ENCODE data around the gene COMMD6. TPM values are rescaled to one million over a fixed set of nuclear protein-coding genes. Genes with fewer than 3 reads are reported as not detected.

Gene COMMD6
- total and polyA plus RNA-seq, 10 donors = 83.6 to 334 (median 152) TPM

GRCh38 chr13:75513271-75513670 is 24.4 kb downstream of the COMMD6 start:
- no peak for DNase-seq

GRCh38 chr13:75512253-75512652 is 25.4 kb downstream of the COMMD6 start:
- H3K4me1 ChIP-seq = peaks cover 0 to 23% (median 6%) of the 10 kb centered on the region in 6 donors
- no peaks in the 10 kb centered on the region for H3K9me3 ChIP-seq
- no peak for DNase-seq
- H3K27me3 ChIP-seq (replicated peaks in 1 of 7) = no peaks in the 10 kb centered on the region
- no peak overlapping the region for H3K27ac ChIP-seq
- no peak overlapping the region for H3K4me3 ChIP-seq
- intact Hi-C loops (cut with DNase I; ENCODE audit: low total_unique reads) = no loop called here
- H3K36me3 ChIP-seq = no peaks in the 10 kb centered on the region
- WGBS, 5 donors = 56 to 66% (median 59%) methylated on average over 3 of the region's 3 CpGs
- TF ChIP-seq CTCF (IDR thresholded peaks at IDR 0.05 in 8 of 11, conservative IDR thresholded peaks at IDR 0.05 in 3 of 11) (no peak), POLR2A (IDR thresholded peaks at IDR 0.05) (no peak)

More at GRCh38 chr13:75513271-75513670, 24.4 kb downstream of the COMMD6 start:
- TF ChIP-seq POLR2AphosphoS5 (IDR thresholded peaks at IDR 0.05) (no peak), POLR2A (IDR thresholded peaks at IDR 0.05) (no peak), CTCF (IDR thresholded peaks at IDR 0.05 in 8 of 11, conservative IDR thresholded peaks at IDR 0.05 in 3 of 11) (no peak)
- Histone ChIP-seq H3K4me3 (no peak overlapping the region), H3K27me3 (replicated peaks in 1 of 7) (no peaks in the 10 kb centered on the region), H3K27ac (no peak overlapping the region), H3K4me1 (peaks cover 0 to 23% (median 6%) of the 10 kb centered on the region in 6 donors), H3K36me3 (no peaks in the 10 kb centered on the region), H3K9me3 (no peaks in the 10 kb centered on the region)
- intact Hi-C loops (cut with DNase I; ENCODE audit: low total_unique reads) = no loop called here
- WGBS, 5 donors = 77 to 85% (median 85%) methylated on average over 5 of the region's 5 CpGs

GRCh38 chr13:75511051-75511625 is 26.5 kb downstream of the COMMD6 start:
- no peak for TF ChIP-seq CTCF (IDR thresholded peaks at IDR 0.05 in 8 of 11, conservative IDR thresholded peaks at IDR 0.05 in 3 of 11)
- TF ChIP-seq POLR2AphosphoS5 (IDR thresholded peaks at IDR 0.05) = no peak
- no peak for TF ChIP-seq POLR2A (IDR thresholded peaks at IDR 0.05)
- Histone ChIP-seq H3K9me3 (no peaks in the 10 kb centered on the region), H3K27me3 (replicated peaks in 1 of 7) (no peaks in the 10 kb centered on the region), H3K4me1 (peaks cover 0 to 23% (median 6%) of the 10 kb centered on the region in 6 donors), H3K36me3 (no peaks in the 10 kb centered on the region), H3K4me3 (no peak overlapping the region), H3K27ac (no peak overlapping the region)
- no peak for DNase-seq
- intact Hi-C loops (cut with DNase I; ENCODE audit: low total_unique reads) = no loop called here
- WGBS, 5 donors = 88 to 100% (median 95%) methylated on average over 3 of the region's 3 CpGs

- Histone ChIP-seq H3K27me3 (replicated peaks in 1 of 7) (no peaks in the 10 kb centered on the region), H3K4me1 (peaks cover 0 to 30% (median 9%) of the 10 kb centered on the region in 6 donors), H3K27ac (no peak overlapping the region), H3K9me3 (no peaks in the 10 kb centered on the region), H3K36me3 (no peaks in the 10 kb centered on the region), H3K4me3 (no peak overlapping the region)
- intact Hi-C loops (cut with DNase I; ENCODE audit: low total_unique reads) = no loop called here
- TF ChIP-seq POLR2A (IDR thresholded peaks at IDR 0.05) = no peak
- no peak for TF ChIP-seq CTCF (IDR thresholded peaks at IDR 0.05 in 8 of 11, conservative IDR thresholded peaks at IDR 0.05 in 3 of 11)
- TF ChIP-seq POLR2AphosphoS5 (IDR thresholded peaks at IDR 0.05) = no peak
- 88 to 98% (median 97%) methylated on average over 4 to 6 of the region's 6 CpGs for WGBS, 5 donors
- DNase-seq = no peak
These were observed 29.6 kb downstream of the COMMD6 start for GRCh38 chr13:75508002-75508548.
